COR-L47 (cell line): ENCODE data around the gene SNRPE.

Experiments used
- DNase-seq: peaks from one replicate; lab custom pipeline; 2025; lab: John Stamatoyannopoulos, UW

Gene SNRPE

DNA sequence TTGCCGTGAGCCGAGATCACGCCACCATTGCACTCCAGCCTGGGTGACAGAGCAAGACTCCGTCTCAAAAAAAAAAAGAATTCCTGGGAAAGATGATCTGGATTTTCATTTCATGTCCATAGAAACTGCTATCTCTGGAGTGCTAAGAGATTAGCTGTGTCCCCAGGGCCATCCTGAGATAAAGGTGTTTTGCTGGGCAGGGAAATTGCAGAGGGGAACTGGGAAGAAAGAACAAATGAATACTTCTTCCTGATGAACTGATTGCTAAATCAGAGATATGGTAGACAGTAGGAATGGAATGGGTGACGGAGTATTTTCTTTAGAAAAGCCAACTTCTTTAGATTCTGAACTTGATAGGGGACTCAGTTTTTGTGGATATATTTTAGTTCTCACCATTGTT lies 19.2 kb downstream of the SNRPE start:
- DNase-seq: no peak

DNA sequence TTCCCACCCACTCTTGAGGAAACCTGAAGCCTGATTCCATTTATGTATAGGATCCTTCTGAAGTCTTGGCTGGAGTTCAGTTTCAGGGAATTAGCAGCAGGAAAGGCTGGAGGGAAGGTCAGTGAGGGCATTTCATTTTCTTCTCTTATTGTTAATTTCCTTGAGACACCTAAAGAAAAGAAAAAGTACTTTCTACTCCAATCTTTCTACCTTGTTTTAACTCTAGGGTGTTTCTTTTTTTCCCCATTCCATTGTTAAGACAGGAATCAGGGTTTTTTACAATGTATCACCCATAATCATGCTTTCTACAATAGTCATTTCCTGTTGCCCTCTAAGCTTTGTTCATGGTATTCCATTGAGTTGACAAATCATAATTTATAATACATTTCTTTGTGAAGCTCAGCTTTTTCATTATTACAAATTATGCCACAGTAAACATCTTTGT lies 27.4 kb downstream of the SNRPE start:
- no peak for DNase-seq

- no peak for DNase-seq
These were observed 30.6 kb downstream of the SNRPE start for GRCh38 chr1:203891950-203892349.

DNA sequence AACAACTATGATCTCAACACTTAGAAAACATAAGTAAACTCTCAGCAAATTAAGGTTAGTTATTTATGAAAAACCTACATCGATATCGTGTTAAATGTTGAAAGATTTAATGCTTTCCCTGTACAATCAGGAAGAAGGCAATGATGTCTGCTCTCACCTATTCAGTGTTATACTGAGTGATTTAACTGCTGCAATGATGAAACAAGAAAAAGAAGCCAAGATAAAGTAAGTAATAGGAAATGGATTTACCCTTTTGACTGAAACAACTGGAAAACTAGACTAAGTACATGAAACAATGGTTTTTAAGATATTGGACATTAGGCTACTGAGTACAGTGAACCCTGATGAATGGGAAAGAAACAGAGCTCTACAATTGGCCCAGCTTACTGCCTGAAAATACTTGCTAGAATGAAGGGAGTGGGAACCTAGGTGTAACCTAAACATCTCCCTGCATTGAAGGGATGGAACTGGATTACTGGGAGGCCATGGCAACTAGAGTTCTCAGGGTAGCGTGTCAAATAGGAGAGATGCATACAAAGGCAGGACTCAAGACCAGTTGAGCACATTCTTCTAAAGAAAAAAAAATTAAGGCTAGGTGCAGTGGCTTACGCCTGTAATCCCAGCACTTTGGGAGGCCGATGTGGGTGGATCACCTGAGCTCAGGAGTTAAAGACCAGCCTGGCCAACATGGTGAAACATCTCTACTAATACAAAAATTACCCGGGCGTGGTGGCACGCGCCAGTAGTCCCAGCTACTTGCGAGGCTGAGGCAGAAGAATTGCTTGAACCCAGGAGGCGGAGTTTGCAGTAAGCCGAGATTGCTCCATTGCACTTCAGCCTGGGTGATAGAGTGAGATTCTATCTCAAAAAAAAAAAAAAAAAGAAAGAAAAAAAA lies 37.3 kb downstream of the SNRPE start:
- DNase-seq: no peak

- no peak for DNase-seq
These were observed 37.9 kb downstream of the SNRPE start for GRCh38 chr1:203899353-203899716.

DNA sequence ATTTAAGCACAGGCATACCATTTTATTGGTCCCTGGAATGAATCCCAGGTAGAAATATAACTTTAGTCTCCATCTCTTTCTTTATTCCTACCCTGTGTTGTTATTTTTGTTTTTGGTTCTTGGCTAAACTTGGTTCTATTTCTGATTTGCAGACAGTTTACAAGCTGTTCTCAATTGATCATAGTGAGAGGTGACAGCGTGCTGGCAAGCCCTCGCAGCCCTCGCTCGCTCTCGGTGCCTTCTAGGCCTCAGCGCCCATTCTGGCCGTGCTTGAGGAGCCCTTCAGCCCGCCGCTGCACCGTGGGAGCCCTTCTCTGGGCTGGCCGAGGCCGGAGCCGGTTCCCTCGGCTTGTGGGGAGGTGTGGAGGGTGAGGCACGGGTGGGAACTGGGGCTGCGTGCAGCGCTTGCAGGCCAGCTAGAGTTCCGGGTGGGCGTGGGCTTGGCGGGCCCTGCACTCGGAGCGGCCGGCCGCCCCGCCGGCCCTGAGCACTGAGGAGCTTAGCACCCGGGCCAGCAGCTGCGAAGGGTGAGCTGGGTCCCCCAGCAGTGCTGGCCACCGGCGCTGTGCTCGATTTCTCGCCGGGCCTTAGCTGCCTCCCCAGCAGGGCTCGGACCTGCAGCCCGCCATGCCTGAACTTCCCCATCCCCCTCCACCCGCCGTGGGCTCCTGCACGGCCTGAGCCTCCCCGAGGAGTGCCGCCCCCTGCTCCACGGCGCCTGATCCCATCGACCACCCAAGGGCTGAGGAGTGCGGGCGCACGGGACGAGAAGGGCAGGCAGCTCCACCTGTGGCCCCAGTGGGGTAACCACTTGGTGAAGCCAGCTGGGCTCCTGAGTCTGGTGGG lies 38.7 kb downstream of the SNRPE start:
- DNase-seq: no peak

DNA sequence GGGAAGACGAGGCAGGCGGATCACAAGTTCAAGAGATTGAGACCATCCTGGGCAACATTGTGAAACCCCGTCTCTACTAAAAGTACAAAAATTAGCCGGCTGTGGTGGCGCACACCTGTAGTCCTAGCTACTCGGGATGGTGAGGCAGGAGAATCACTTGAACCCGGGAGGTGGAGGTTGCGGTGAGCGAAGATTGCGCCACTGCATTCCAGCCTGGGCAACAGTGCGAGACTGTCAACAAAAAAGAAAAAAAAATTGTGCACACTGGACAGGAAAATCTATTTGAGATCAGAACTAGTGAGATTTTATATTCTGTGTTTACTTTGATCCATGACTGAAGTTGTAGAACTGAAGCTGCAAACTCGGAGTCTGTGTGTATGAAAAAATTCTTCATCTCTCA lies 40.2 kb downstream of the SNRPE start:
- no peak for DNase-seq

- DNase-seq: no peak
These were observed 43.9 kb downstream of the SNRPE start for GRCh38 chr1:203905275-203905674.

DNA sequence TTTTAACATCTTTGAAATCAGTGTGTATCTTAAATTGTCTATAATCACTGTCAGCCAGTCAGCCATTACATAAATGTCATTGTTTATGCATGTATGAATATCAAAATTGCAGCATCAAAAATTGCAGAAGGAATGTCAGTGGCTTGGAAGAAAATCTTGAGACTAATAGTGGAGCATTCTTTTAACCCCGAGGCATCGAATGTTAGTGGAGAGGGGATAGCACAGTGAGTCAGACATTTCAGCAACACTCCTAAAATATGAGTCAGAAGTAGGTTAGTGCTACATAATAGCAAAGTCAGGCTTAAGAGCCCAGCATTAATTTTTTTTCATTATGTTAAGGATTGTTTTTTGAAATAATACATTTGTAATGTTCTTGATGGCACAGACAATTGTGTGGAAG lies 45.5 kb downstream of the SNRPE start:
- no peak for DNase-seq

DNA sequence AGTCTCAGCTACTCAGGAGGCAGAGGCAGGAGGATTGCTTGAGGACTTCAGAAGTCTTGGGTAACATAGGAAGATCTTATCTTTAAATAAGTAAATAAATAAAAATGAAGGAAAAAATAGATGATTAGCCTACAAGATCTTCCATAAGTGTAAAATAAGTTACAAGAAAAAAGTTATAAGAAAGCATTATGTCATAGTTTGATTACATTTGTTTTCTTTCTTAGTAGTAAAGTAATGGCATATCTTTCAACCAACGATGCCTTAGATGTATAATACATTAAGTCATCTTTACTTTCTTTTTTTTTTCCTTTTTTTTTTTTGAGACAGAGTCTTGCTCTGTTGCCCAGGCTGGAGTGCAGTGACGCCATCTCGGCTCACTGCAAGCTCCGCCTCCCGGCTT lies 46.5 kb downstream of the SNRPE start:
- DNase-seq: no peak

GRCh38 chr1:203911806-203912205 lies 50.4 kb downstream of the SNRPE start:
- DNase-seq: no peak

DNA sequence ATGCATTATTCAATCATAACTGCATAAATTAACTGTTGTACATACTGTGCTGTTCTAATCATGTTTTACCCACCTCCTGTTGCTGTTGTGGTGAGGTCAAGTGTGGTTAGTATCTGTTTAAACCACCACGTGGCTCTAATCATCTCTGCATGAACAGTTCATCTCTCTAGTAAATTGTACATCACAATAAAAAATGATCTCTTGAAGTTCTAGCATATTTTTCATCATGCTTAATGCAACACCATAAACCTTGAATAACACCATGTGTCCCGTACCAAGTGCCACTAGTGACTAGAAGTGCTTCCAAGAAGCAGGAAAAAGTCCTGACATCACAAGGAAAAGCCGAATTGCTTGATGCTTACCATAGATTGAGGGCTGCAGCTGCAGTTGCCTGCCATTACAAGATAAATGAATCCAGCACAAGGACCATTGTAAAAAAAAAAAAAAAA lies 51.7 kb downstream of the SNRPE start:
- DNase-seq: peak; percentile 3

DNA sequence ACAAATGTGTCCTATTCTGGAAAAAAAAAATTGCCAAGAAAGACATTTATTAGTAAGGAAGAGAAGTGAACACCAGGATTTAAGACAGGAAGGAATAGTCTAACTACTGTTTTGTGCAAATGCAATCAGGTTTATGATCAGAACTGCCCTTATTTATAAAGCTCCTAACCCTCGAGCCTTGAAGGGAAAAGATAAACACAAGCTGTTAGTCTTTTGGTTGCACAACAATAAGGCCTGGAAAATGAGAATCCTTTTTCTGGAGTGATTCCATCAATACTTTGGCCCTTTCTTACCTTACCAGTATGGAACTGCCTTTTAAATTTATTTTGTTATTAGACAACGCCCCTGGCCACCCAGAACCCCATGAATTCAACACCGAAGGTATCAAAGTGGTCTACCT lies 52.9 kb downstream of the SNRPE start:
- no peak for DNase-seq

GRCh38 chr1:203915811-203916210 lies 54.4 kb downstream of the SNRPE start:
- DNase-seq: no peak

DNA sequence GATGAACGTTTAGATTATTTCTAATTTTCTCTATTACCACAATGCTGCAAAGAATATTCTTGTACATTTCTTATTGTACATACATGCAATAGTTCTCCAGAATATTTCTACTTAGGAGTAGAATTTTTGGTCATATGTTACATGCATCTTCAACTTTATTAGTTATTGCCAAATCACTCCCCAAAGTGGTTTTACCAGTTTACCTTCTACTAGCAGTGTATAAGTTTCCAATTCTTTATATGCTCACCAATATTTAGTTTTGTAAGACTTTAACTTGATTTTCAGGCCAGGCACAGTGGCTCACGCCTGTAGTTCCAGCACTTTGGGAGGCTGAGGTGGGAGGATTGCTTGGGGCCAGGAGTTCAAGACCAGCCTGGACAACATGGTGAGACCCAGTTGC lies 55.4 kb downstream of the SNRPE start:
- no peak for DNase-seq
